Neutrophil (primary cell): ENCODE data around the gene ABCA3.

Source experiments
- H3K27ac ChIP-seq: fragments of 200-600 bp; sonication (generic); 2 replicates; pipeline ENCODE4 v1.5.1; 2016; ENCODE audit warnings: mild to moderate bottlenecking, moderate library complexity
- H3K27me3 ChIP-seq: fragments of 200-600 bp; sonication (generic); 2 replicates; pipeline ENCODE4 v1.6.0; 2016; ENCODE audit warnings: mild to moderate bottlenecking
- H3K36me3 ChIP-seq: fragments of 200-600 bp; sonication (generic); 2 replicates; pipeline ENCODE4 v1.5.1; 2017
- H3K4me1 ChIP-seq, 2 experiments: fragments of 200-600 bp in 1 of 2; sonication (generic) in 1 of 2; 1 replicate in 1 of 2; 2 replicates in 1 of 2; pipeline versions ENCODE4 v1.5.1 to v1.6.1; 2013 to 2016; ENCODE audit warnings: low read depth in 1 of 2, low read length in 1 of 2, mild to moderate bottlenecking in 1 of 2, moderate library complexity in 1 of 2; ENCODE audit not compliant: control insufficient read depth in 1 of 2, insufficient read depth in 1 of 2
- H3K4me3 ChIP-seq, 2 experiments: fragments of 200-600 bp in 1 of 2; sonication (generic) in 1 of 2; 1 replicate in 1 of 2; 2 replicates in 1 of 2; pipeline ENCODE4 v1.5.1; 2013 to 2016; ENCODE audit warnings: low read depth in 1 of 2, low read length in 1 of 2, mild to moderate bottlenecking in 1 of 2, moderate library complexity in 1 of 2
- H3K9me3 ChIP-seq: fragments of 200-600 bp; sonication (generic); 2 replicates; pipeline ENCODE4 v1.5.1; 2016
- CTCF ChIP-seq: fragments of 200-600 bp; sonication (generic); IDR thresholded peaks from 2 replicates; pipeline ENCODE4 v1.5.1; 2016; ENCODE audit warnings: antibody characterized with exemption

Gene ABCA3

DNA sequence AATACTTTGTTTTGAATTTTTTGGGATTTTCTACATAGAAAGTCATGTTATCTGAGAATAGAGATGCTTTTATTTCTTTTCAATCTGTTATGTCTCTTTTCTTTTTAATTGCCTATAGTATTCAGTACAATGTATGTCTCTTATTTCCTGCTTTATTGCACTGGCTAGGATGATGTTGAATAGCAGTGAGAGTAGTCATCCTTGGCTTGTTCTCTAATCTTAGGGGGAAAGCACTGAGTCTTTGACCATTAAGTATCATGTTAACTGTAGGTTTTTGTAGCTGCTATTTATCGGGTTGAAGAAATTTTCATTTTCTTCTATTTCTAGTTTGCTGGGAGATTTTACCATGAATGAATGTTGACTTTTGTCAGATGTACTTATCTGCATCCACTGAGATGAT lies 10.0 kb upstream of the ABCA3 start:
- H3K4me3 ChIP-seq = no peak overlapping the region
- H3K9me3 ChIP-seq = no peaks in the 10 kb centered on the region
- no peaks in the 10 kb centered on the region for H3K4me1 ChIP-seq
- TF ChIP-seq CTCF = no peak
- no peak overlapping the region for H3K27ac ChIP-seq
- no peaks in the 10 kb centered on the region for H3K36me3 ChIP-seq
- H3K27me3 ChIP-seq = peaks cover 81% of the 10 kb centered on the region

GRCh38 chr16:2343211-2343610 lies 2.7 kb upstream of the ABCA3 start:
- no peak overlapping the region for H3K27ac ChIP-seq

GRCh38 chr16:2341456-2342447 lies 1.2 kb upstream of the ABCA3 start:
- Histone ChIP-seq H3K4me3 (no peak overlapping the region), H3K4me1 (peaks cover 13 to 19% of the 10 kb centered on the region in 2 experiments), H3K9me3 (no peaks in the 10 kb centered on the region), H3K36me3 (no peaks in the 10 kb centered on the region), H3K27ac (no peak overlapping the region), H3K27me3 (peaks cover 93% of the 10 kb centered on the region)
- TF ChIP-seq CTCF = no peak

More at GRCh38 chr16:2343211-2343610, 2.7 kb upstream of the ABCA3 start:
- Histone ChIP-seq H3K36me3 (no peaks in the 10 kb centered on the region), H3K9me3 (no peaks in the 10 kb centered on the region), H3K4me3 (no peak overlapping the region), H3K27me3 (peaks cover 92% of the 10 kb centered on the region), H3K4me1 (peaks cover 13 to 19% of the 10 kb centered on the region in 2 experiments)
- no peak for TF ChIP-seq CTCF

DNA sequence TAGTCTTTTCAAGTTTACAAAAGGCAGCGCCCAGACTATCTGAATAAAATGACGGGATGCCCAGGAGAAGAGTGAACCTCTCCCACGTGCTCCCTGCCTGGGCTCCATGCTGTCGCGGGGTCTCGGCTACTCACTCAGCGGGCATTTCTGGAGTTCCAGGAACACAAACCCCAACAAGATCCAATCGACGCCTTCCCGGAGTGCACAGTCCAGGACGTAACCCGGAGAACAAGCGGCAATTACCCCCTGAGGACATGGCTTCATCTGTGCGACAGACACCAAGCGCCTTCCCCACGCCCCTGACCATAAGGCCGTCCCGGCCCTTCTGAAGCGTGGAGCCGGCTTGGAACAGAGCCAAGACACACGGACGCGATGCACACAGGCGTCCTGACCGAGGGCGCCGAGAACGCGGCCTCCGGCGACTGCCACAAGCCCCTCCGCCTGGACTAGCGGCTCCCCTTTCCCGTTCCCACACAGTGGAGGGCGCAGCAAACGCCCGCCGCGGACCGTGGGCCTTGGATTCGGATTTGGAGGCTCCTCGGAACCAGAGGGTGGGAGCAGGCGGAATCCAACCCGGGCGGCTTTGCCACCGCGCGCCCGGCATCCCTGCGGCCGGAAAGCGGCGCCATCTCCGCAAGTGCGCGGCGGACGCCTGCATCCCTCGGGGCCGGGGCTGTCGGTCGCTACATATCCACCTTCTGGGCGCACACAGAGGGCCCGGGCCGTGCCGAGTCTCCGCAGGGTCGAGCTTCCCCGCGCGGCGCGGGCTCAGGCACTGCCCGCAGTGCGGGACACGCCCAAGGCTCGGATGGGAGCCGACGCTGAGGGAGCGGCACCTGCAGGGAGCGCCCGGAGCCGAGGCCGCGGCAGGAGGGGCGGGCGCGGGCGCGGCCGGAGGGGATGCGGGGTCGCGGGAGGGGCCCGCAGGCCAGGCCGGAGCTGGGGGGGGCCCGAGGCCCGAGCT lies 725 bp downstream of the ABCA3 start:
- TF ChIP-seq CTCF = no peak
- peaks cover 13 to 19% of the 10 kb centered on the region in 2 experiments for H3K4me1 ChIP-seq
- no peaks in the 10 kb centered on the region for H3K9me3 ChIP-seq
- peaks cover 82% of the 10 kb centered on the region for H3K27me3 ChIP-seq
- H3K4me3 ChIP-seq = peak overlapping the region; percentile 50 to 69
- no peak overlapping the region for H3K27ac ChIP-seq
- H3K36me3 ChIP-seq = no peaks in the 10 kb centered on the region
